ENCODE data around the gene PRICKLE3. TPM values are rescaled to one million over a fixed set of nuclear protein-coding genes. Genes with fewer than 3 reads are reported as not detected.

PRICKLE3 gene
- total RNA-seq, 4 donors from 2014 or later = 14.5 to 40.0 (median 33.2) TPM

GRCh38 chrX:49190821-49191573 is 4.8 kb upstream of the PRICKLE3 start:
- intact Hi-C loops (cut with DNase I; ENCODE audit: low total_unique reads) (no loop called here), in situ Hi-C loops (cut with MboI; ENCODE audit: low pct_ligation_motif_present in 1 of 4, low pct_unique_long_range_greater_than_20kb in 1 of 4, low sequenced_read_pairs in 3 of 4) (no loop called here)
- Histone ChIP-seq H3K27me3 (no peaks in the 10 kb centered on the region), H3K27ac (peak overlapping the region; percentile 92 to 96 (median 95)), H3K4me3 (peak overlapping the region; percentile 51 to 78 (median 58)), H3K4me1 (peaks cover 0 to 12% (median 2%) of the 10 kb centered on the region in 4 donors), H3K9me3 (no peaks in the 10 kb centered on the region), H3K36me3 (no peaks in the 10 kb centered on the region)
- 2 to 42% methylated on average over 9 to 31 of the region's 32 CpGs for WGBS, 2 donors (ENCODE audit: low coverage in 1 of 2)
- peak; percentile 90 for DNase-seq
- peak; percentile 86 for TF ChIP-seq POLR2A (IDR thresholded peaks at IDR 0.05)
- no peak for TF ChIP-seq EP300 (IDR thresholded peaks at IDR 0.05; ENCODE audit: low read depth)
- TF ChIP-seq POLR2AphosphoS5 (IDR thresholded peaks at IDR 0.05) = peak; percentile 89 to 93 (median 91)
- peak in 1 of 5 experiments; percentile 18 for TF ChIP-seq CTCF (IDR thresholded peaks at IDR 0.05)

DNA sequence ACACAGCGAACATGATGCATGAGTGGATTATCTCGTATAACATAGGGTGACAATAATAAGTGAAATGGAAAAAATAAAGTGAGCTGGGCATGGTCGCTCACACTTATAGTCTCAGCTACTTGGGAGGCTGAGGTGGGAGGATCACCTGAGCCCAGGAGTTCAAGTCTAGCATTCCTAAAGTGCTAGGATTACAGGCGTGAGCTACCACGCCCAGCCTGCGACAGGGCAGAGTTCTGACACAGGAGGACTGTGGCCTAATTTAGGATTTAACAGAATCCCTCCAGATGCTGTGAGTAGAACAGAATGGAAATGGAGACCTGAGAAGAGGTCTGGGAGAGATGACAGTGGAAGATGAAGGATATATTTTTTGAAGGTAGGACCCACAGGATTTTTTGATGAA is 3.4 kb upstream of the PRICKLE3 start:
- DNase-seq = no peak
- intact Hi-C loops (cut with DNase I; ENCODE audit: low total_unique reads) = no loop called here
- Histone ChIP-seq H3K36me3 (no peaks in the 10 kb centered on the region), H3K27ac (peak overlapping the region; percentile 77 to 90 (median 89)), H3K27me3 (no peaks in the 10 kb centered on the region), H3K4me1 (peaks cover 0 to 21% (median 6%) of the 10 kb centered on the region in 4 donors), H3K4me3 (no peak overlapping the region), H3K9me3 (no peaks in the 10 kb centered on the region)
- 60 to 64% methylated on average over 1 to 6 of the region's 6 CpGs for WGBS, 2 donors (ENCODE audit: low coverage in 1 of 2)
- no peak for TF ChIP-seq POLR2AphosphoS5 (IDR thresholded peaks at IDR 0.05)
- no peak for TF ChIP-seq EP300 (IDR thresholded peaks at IDR 0.05; ENCODE audit: low read depth)
- TF ChIP-seq POLR2A (IDR thresholded peaks at IDR 0.05) = no peak
- no peak for TF ChIP-seq CTCF (IDR thresholded peaks at IDR 0.05)
- in situ Hi-C loops (cut with MboI; ENCODE audit: low pct_ligation_motif_present in 1 of 4, low pct_unique_long_range_greater_than_20kb in 1 of 4, low sequenced_read_pairs in 3 of 4) = no loop called here

DNA sequence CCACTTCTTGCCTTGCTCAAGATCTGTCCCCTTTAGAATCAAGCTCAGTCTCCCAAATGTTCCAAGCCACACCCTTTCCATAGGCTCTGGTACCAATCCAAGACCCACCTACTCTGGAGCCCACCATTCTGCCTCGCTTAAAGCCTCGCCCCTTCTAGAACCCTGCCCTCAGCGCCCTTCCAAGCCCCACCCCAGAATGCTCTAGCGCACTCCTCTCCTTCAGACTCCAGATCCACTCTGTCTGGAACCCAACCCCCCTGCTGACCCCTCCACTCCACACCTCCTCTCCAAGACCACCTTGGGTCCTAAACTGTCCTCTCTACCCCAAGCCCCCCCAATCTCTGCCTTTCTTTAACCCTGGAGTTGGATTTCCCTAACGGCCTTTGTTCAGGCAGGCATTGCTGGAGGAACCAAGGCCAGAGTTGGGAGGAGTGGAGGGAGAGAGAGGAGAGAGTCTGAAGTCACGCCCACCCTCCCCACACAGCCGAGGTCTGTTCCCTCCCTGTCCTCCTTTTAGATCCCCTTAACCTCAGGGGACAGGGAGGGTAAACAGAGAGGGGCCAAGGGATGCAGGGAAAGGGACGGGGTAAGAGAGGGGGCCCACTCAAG is 2.4 kb upstream of the PRICKLE3 start:
- H3K27ac ChIP-seq = peak overlapping the region in 2 of 4 donors; percentile 88 to 90
- no peaks in the 10 kb centered on the region for H3K9me3 ChIP-seq
- peaks cover 0 to 28% (median 8%) of the 10 kb centered on the region in 4 donors for H3K4me1 ChIP-seq
- intact Hi-C loops (cut with DNase I; ENCODE audit: low total_unique reads) (no loop called here), in situ Hi-C loops (cut with MboI; ENCODE audit: low pct_ligation_motif_present in 1 of 4, low pct_unique_long_range_greater_than_20kb in 1 of 4, low sequenced_read_pairs in 3 of 4) (no loop called here)
- TF ChIP-seq POLR2AphosphoS5 (IDR thresholded peaks at IDR 0.05) = no peak
- no peak for TF ChIP-seq POLR2A (IDR thresholded peaks at IDR 0.05)
- TF ChIP-seq EP300 (IDR thresholded peaks at IDR 0.05; ENCODE audit: low read depth) = no peak
- no peak for TF ChIP-seq CTCF (IDR thresholded peaks at IDR 0.05)
- H3K36me3 ChIP-seq = no peaks in the 10 kb centered on the region
- H3K4me3 ChIP-seq = no peak overlapping the region
- DNase-seq = no peak
- 60 to 93% methylated on average over 3 to 8 of the region's 8 CpGs for WGBS, 2 donors (ENCODE audit: low coverage in 1 of 2)
- no peaks in the 10 kb centered on the region for H3K27me3 ChIP-seq

- in situ Hi-C loops (cut with MboI; ENCODE audit: low pct_ligation_motif_present in 1 of 4, low pct_unique_long_range_greater_than_20kb in 1 of 4, low sequenced_read_pairs in 3 of 4) (no loop called here), intact Hi-C loops (cut with DNase I; ENCODE audit: low total_unique reads) (no loop called here)
- Histone ChIP-seq H3K4me3 (no peak overlapping the region), H3K27ac (peak overlapping the region in 2 of 4 donors; percentile 87 to 89), H3K9me3 (no peaks in the 10 kb centered on the region), H3K36me3 (peaks cover 0 to 4% (median 0%) of the 10 kb centered on the region in 4 donors), H3K4me1 (peaks cover 0 to 28% (median 8%) of the 10 kb centered on the region in 4 donors), H3K27me3 (no peaks in the 10 kb centered on the region)
- TF ChIP-seq CTCF (IDR thresholded peaks at IDR 0.05) (no peak), POLR2A (IDR thresholded peaks at IDR 0.05) (no peak), POLR2AphosphoS5 (IDR thresholded peaks at IDR 0.05) (no peak), EP300 (IDR thresholded peaks at IDR 0.05; ENCODE audit: low read depth) (no peak)
- no peak for DNase-seq
- 87% methylated on average over 10 of the region's 10 CpGs; no CpG with 5 or more reads in 1 of the 2 donors for WGBS, 2 donors (ENCODE audit: low coverage in 1 of 2)
Measured at GRCh38 chrX:49187526-49187925, 1.4 kb upstream of the PRICKLE3 start.
